ENCODE results near the gene CDKN2B-AS1. TPM values are rescaled to one million over a fixed set of nuclear protein-coding genes. Genes with fewer than 3 reads are reported as not detected.

CDKN2B-AS1 gene
- total and polyA plus RNA-seq, 2 donors = 0.22 to 2.2 TPM

- Histone ChIP-seq H3K4me3 (ENCODE audit: low read depth, low read length) (no peak overlapping the region), H3K36me3 (ENCODE audit: insufficient read depth) (no peaks in the 10 kb centered on the region), H3K4me1 (ENCODE audit: insufficient read depth) (no peaks in the 10 kb centered on the region), H3K27ac (ENCODE audit: low read depth) (no peak overlapping the region)
- DNase-seq (ENCODE audit: extremely low spot score) = no peak
- 56% methylated on average over 4 of the region's 4 CpGs for WGBS
Observed at GRCh38 chr9:22079873-22080341, 85.3 kb downstream of the CDKN2B-AS1 start.

GRCh38 chr9:22084336-22085035 lies 89.9 kb downstream of the CDKN2B-AS1 start:
- no peak for DNase-seq (ENCODE audit: extremely low spot score)
- 7% methylated on average over 2 of the region's 2 CpGs for WGBS
- H3K36me3 ChIP-seq (ENCODE audit: insufficient read depth) = no peaks in the 10 kb centered on the region
- H3K27ac ChIP-seq (ENCODE audit: low read depth) = no peak overlapping the region
- no peaks in the 10 kb centered on the region for H3K4me1 ChIP-seq (ENCODE audit: insufficient read depth)
- no peak overlapping the region for H3K4me3 ChIP-seq (ENCODE audit: low read depth, low read length)

GRCh38 chr9:22088053-22088716 lies 93.6 kb downstream of the CDKN2B-AS1 start:
- no peak overlapping the region for H3K27ac ChIP-seq (ENCODE audit: low read depth)
- H3K36me3 ChIP-seq (ENCODE audit: insufficient read depth) = no peaks in the 10 kb centered on the region
- H3K4me1 ChIP-seq (ENCODE audit: insufficient read depth) = no peaks in the 10 kb centered on the region
- DNase-seq (ENCODE audit: extremely low spot score) = no peak
- H3K4me3 ChIP-seq (ENCODE audit: low read depth, low read length) = no peak overlapping the region
- WGBS = 64% methylated on average over 5 of the region's 5 CpGs

GRCh38 chr9:22088717-22089061 lies 94.1 kb downstream of the CDKN2B-AS1 start:
- no peak for DNase-seq (ENCODE audit: extremely low spot score)
- WGBS = 78% methylated on average over 1 of the region's 1 CpG
- H3K36me3 ChIP-seq (ENCODE audit: insufficient read depth) = no peaks in the 10 kb centered on the region
- H3K4me1 ChIP-seq (ENCODE audit: insufficient read depth) = no peaks in the 10 kb centered on the region
- no peak overlapping the region for H3K4me3 ChIP-seq (ENCODE audit: low read depth, low read length)
- no peak overlapping the region for H3K27ac ChIP-seq (ENCODE audit: low read depth)

GRCh38 chr9:22097707-22098106 lies 103.1 kb downstream of the CDKN2B-AS1 start:
- 33% methylated on average over 1 of the region's 1 CpG for WGBS
- Histone ChIP-seq H3K27ac (ENCODE audit: low read depth) (no peak overlapping the region), H3K36me3 (ENCODE audit: insufficient read depth) (no peaks in the 10 kb centered on the region), H3K4me1 (ENCODE audit: insufficient read depth) (no peaks in the 10 kb centered on the region), H3K4me3 (ENCODE audit: low read depth, low read length) (no peak overlapping the region)
- no peak for DNase-seq (ENCODE audit: extremely low spot score)

- Histone ChIP-seq H3K36me3 (ENCODE audit: insufficient read depth) (no peaks in the 10 kb centered on the region), H3K4me1 (ENCODE audit: insufficient read depth) (no peaks in the 10 kb centered on the region), H3K27ac (ENCODE audit: low read depth) (no peak overlapping the region), H3K4me3 (ENCODE audit: low read depth, low read length) (no peak overlapping the region)
- 86% methylated on average over 3 of the region's 3 CpGs for WGBS
- DNase-seq (ENCODE audit: extremely low spot score) = no peak
Observed at GRCh38 chr9:22098643-22099332, 104.2 kb downstream of the CDKN2B-AS1 start.

GRCh38 chr9:22100626-22101025 lies 106.0 kb downstream of the CDKN2B-AS1 start:
- Histone ChIP-seq H3K27ac (ENCODE audit: low read depth) (no peak overlapping the region), H3K4me1 (ENCODE audit: insufficient read depth) (no peaks in the 10 kb centered on the region), H3K4me3 (ENCODE audit: low read depth, low read length) (no peak overlapping the region), H3K36me3 (ENCODE audit: insufficient read depth) (no peaks in the 10 kb centered on the region)
- 88% methylated on average over 2 of the region's 2 CpGs for WGBS
- DNase-seq (ENCODE audit: extremely low spot score) = no peak

GRCh38 chr9:22102146-22103053 lies 107.8 kb downstream of the CDKN2B-AS1 start:
- Histone ChIP-seq H3K4me3 (ENCODE audit: low read depth, low read length) (no peak overlapping the region), H3K4me1 (ENCODE audit: insufficient read depth) (no peaks in the 10 kb centered on the region), H3K27ac (ENCODE audit: low read depth) (no peak overlapping the region), H3K36me3 (ENCODE audit: insufficient read depth) (no peaks in the 10 kb centered on the region)
- DNase-seq (ENCODE audit: extremely low spot score) = no peak
- WGBS = 90% methylated on average over 4 of the region's 4 CpGs

- H3K4me1 ChIP-seq (ENCODE audit: insufficient read depth) = no peaks in the 10 kb centered on the region
- no peak overlapping the region for H3K27ac ChIP-seq (ENCODE audit: low read depth)
- WGBS = 26% methylated on average over 4 of the region's 4 CpGs
- no peak for DNase-seq (ENCODE audit: extremely low spot score)
- no peak overlapping the region for H3K4me3 ChIP-seq (ENCODE audit: low read depth, low read length)
- no peaks in the 10 kb centered on the region for H3K36me3 ChIP-seq (ENCODE audit: insufficient read depth)
Observed at GRCh38 chr9:22103685-22104575, 109.3 kb downstream of the CDKN2B-AS1 start.

- no peak overlapping the region for H3K4me3 ChIP-seq (ENCODE audit: low read depth, low read length)
- no peaks in the 10 kb centered on the region for H3K36me3 ChIP-seq (ENCODE audit: insufficient read depth)
- no peak overlapping the region for H3K27ac ChIP-seq (ENCODE audit: low read depth)
- H3K4me1 ChIP-seq (ENCODE audit: insufficient read depth) = no peaks in the 10 kb centered on the region
- DNase-seq (ENCODE audit: extremely low spot score) = no peak
- WGBS = 94% methylated on average over 4 of the region's 4 CpGs
Observed at GRCh38 chr9:22105005-22105722, 110.6 kb downstream of the CDKN2B-AS1 start.

GRCh38 chr9:22107202-22108045 lies 112.8 kb downstream of the CDKN2B-AS1 start:
- Histone ChIP-seq H3K4me3 (ENCODE audit: low read depth, low read length) (no peak overlapping the region), H3K27ac (ENCODE audit: low read depth) (no peak overlapping the region), H3K4me1 (ENCODE audit: insufficient read depth) (no peaks in the 10 kb centered on the region), H3K36me3 (ENCODE audit: insufficient read depth) (no peaks in the 10 kb centered on the region)
- WGBS = 86% methylated on average over 6 of the region's 6 CpGs
- no peak for DNase-seq (ENCODE audit: extremely low spot score)

Data from urinary bladder (tissue), 4 donors.